ENCODE data around the gene GAB2. TPM values are rescaled to one million over a fixed set of nuclear protein-coding genes. Genes with fewer than 3 reads are reported as not detected.

GAB2 gene
- total RNA-seq, 1 donor from 2014 or later, result 6.6 TPM

DNA sequence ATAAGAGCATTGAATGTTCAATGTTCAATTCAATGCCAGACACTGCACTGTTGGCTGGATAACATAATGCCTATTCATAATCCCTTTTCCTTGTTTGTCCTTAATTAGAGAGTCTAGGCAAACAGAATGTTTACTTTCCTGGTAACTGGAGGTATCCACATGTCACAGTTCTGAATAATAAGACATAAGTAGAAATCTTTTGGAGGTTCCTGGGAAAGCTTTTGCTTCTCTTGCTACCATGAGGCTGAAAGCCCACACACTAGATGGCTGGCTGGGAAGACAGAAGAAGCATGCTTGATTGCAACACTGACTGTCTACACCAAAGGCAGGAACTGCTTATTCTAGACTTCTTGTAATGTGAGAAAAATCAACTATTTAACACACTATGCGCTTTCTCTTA is 79.5 kb downstream of the GAB2 start:
- no peak for DNase-seq (ENCODE audit: low read depth)
- Histone ChIP-seq H3K36me3 (ENCODE audit: control insufficient read depth, insufficient read depth, low read length) (no peaks in the 10 kb centered on the region), H3K27me3 (ENCODE audit: control insufficient read depth, insufficient read depth, low read length) (peaks cover 2% of the 10 kb centered on the region), H3K4me3 (ENCODE audit: low read depth, low read length) (no peak overlapping the region)
- TF ChIP-seq, protein P1, sequence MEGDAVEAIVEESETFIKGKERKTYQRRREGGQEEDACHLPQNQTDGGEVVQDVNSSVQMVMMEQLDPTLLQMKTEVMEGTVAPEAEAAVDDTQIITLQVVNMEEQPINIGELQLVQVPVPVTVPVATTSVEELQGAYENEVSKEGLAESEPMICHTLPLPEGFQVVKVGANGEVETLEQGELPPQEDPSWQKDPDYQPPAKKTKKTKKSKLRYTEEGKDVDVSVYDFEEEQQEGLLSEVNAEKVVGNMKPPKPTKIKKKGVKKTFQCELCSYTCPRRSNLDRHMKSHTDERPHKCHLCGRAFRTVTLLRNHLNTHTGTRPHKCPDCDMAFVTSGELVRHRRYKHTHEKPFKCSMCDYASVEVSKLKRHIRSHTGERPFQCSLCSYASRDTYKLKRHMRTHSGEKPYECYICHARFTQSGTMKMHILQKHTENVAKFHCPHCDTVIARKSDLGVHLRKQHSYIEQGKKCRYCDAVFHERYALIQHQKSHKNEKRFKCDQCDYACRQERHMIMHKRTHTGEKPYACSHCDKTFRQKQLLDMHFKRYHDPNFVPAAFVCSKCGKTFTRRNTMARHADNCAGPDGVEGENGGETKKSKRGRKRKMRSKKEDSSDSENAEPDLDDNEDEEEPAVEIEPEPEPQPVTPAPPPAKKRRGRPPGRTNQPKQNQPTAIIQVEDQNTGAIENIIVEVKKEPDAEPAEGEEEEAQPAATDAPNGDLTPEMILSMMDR (IDR thresholded peaks at IDR 0.05; ENCODE audit: insufficient read depth, low read length, severe bottlenecking), result no peak
- FAIRE-seq, result no peak

DNA sequence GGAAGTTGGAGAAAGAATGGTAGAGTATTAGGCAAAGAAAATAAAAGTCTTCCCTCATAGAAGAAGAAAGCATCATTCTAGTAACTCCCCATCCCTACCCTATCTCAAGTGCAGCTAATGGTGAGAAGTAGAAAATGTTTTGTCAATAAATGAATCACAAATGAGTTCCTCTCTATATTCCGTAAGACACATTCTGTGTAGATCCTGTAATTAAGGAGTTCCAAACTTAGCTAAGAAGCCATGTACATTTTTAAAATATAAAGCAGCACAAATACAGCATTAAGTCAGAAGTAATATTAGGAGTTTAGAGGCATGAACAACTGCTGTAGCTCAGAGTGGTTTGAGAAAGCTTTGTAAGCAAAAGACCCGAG is 80.1 kb downstream of the GAB2 start:
- H3K4me3 ChIP-seq (ENCODE audit: low read depth, low read length), result no peak overlapping the region
- TF ChIP-seq, protein P1 (IDR thresholded peaks at IDR 0.05; ENCODE audit: insufficient read depth, low read length, severe bottlenecking), result no peak
- peaks cover 2% of the 10 kb centered on the region for H3K27me3 ChIP-seq (ENCODE audit: control insufficient read depth, insufficient read depth, low read length)
- FAIRE-seq (no peak), DNase-seq (ENCODE audit: low read depth) (no peak)
- no peaks in the 10 kb centered on the region for H3K36me3 ChIP-seq (ENCODE audit: control insufficient read depth, insufficient read depth, low read length)

DNA sequence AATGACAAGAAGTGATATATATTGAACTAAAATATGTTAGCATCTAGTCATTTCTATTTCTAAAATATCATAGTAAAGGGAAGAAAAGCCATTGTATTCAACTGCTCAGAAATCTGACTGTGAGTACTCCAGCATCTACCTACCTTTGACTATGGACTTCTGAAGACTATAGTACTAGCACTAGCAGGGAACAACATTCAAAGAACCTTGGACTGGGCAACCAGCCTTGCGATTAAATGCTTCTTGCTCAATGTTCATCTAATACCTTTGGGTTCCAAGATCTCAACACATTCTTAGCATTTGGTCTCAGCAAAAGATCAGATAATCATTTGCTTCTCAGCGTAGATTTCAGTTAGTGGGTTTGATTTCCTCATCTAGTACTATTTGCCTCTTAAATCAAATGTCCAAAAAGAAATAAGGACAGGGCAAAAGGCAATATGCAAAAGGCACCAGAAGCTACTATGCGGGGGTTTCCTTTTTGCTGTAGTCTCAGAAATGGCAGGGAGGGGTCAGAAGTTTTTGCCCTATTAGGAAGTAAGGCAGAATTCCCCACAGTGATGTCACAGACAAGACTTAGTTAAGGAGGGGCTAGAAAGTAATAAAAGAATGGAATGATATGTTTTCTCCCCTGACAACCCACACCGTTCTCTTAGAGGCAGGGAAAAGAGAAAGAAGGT is 80.6 kb downstream of the GAB2 start:
- no peaks in the 10 kb centered on the region for H3K36me3 ChIP-seq (ENCODE audit: control insufficient read depth, insufficient read depth, low read length)
- no peak for DNase-seq (ENCODE audit: low read depth)
- no peak for FAIRE-seq
- no peak overlapping the region for H3K4me3 ChIP-seq (ENCODE audit: low read depth, low read length)
- TF ChIP-seq, protein P1 (IDR thresholded peaks at IDR 0.05; ENCODE audit: insufficient read depth, low read length, severe bottlenecking), result no peak
- H3K27me3 ChIP-seq (ENCODE audit: control insufficient read depth, insufficient read depth, low read length), result peaks cover 2% of the 10 kb centered on the region

DNA sequence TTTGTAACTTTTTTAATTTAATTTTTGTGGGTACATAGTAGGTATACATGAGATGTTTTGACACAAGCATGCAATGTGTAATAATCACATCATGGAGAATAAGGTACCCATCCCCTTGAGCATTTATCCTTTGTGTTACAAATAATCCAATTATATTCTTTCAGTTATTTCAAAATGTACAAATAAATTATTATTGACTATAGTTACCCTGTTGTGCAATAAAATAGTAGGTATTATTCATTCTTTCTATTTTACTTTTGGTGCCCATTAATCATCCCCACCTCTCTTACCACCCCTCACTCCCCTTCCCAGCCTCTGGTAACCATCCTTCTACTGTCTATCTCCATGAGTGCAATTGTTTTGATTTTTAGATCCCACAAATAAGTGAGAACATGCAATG is 83.5 kb downstream of the GAB2 start:
- FAIRE-seq, result no peak
- Histone ChIP-seq H3K27me3 (ENCODE audit: control insufficient read depth, insufficient read depth, low read length) (no peaks in the 10 kb centered on the region), H3K36me3 (ENCODE audit: control insufficient read depth, insufficient read depth, low read length) (no peaks in the 10 kb centered on the region), H3K4me3 (ENCODE audit: low read depth, low read length) (no peak overlapping the region)
- TF ChIP-seq, protein P1 (IDR thresholded peaks at IDR 0.05; ENCODE audit: insufficient read depth, low read length, severe bottlenecking), result no peak
- no peak for DNase-seq (ENCODE audit: low read depth)

DNA sequence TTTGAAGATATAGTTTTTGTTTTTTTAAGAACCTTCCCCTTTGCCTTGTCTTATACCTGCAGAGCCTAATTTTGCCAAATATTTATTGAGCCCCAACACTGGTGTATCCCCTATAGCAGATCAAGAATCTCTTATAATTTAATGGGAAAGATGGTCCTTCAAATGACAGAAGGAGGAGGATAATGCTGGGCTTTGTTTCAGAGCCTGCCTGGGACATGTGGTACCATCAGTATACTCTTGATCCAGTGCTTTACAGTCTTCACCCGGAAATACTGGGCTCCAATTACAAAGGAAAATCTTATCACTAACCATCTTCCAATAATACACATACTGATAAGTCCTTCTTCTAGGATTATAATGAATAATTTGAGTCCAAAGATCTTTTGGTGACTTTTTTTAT is 84.7 kb downstream of the GAB2 start:
- Histone ChIP-seq H3K4me3 (ENCODE audit: low read depth, low read length) (no peak overlapping the region), H3K27me3 (ENCODE audit: control insufficient read depth, insufficient read depth, low read length) (no peaks in the 10 kb centered on the region), H3K36me3 (ENCODE audit: control insufficient read depth, insufficient read depth, low read length) (no peaks in the 10 kb centered on the region)
- no peak for DNase-seq (ENCODE audit: low read depth)
- FAIRE-seq, result no peak
- TF ChIP-seq, protein P1 (IDR thresholded peaks at IDR 0.05; ENCODE audit: insufficient read depth, low read length, severe bottlenecking), result no peak
